Stimulated activated CD8-positive, alpha-beta memory T cell treated with anti-CD3 and anti-CD28 coated beads, Interleukin-7, amount 100 ng/mL, for 24 hours (primary cell): Measurements from ENCODE around the gene LONP2.
"Not testable (repeated sequence)": the region's sequence is repeated elsewhere in the genome, so short reads cannot be mapped to it uniquely, and the experiment has no call there.

Experiments used
- DNase-seq: peaks from one replicate; pipeline ENCODE4 v3.0.0-alpha.2; 2020; ENCODE audit warnings: low read depth

Gene LONP2

DNA sequence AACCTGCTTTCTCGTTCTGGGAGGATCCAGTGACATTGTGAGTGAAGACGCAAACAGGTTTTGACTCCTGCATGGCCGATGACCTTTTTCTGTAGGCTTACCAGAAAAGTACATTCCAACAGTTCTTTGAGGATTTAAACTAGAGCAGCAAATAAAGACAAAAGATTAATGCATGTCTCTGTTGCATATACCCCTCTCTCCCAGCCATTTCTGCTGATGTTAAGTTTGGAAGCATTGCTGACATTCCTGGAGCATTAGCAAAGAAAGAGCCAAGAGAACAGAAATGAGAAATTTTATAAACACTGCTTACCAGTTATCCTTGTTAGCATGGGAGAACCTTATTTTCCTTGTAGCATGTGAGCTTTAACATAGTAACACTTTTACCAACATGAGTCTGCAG is 91.9 kb downstream of the LONP2 start:
- DNase-seq = no peak

DNA sequence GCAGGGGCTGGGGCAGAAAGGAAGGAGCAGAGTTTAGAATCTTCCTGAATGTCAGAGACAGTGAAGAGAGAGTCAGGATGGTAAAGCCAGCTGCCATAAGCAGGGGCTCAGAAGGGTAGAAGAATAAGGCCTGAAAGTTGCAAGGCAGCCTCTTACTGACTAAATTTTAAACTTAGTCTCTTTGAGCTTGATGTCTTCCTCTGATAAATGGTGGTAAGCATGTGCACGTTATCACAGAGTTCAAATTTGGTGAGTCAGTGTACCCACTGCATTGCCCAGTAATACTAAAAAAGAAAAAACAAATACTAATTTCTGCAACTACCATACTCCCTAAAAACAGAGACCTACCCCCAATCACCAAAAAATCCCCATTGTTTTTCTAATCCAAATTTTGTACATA is 96.0 kb downstream of the LONP2 start:
- no peak for DNase-seq

DNA sequence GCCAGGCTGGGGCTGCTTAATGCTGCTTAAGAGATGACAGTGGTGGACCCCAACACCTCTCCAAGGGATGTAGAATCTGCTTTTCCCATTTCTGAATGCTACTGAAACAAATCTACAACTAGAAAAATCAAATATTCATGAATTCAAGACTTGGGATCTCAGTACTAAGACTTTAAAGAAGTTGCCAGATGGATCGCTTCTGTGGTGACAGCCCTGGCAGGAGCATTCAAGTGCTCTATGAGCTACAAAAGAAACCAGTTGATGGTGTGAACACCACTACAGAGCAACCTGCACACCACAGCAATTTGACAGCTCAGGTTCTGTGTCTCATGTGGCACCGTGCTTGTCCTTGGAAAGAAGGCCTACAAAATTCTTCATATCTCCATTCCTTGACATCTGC is 98.5 kb downstream of the LONP2 start:
- DNase-seq = no peak

- no peak for DNase-seq
Measured at GRCh38 chr16:48347191-48347865, 103.2 kb downstream of the LONP2 start.

- no peak for DNase-seq
Measured at GRCh38 chr16:48347980-48348379, 103.9 kb downstream of the LONP2 start.

- DNase-seq = no peak
Measured at GRCh38 chr16:48350736-48351135, 106.6 kb downstream of the LONP2 start.

DNA sequence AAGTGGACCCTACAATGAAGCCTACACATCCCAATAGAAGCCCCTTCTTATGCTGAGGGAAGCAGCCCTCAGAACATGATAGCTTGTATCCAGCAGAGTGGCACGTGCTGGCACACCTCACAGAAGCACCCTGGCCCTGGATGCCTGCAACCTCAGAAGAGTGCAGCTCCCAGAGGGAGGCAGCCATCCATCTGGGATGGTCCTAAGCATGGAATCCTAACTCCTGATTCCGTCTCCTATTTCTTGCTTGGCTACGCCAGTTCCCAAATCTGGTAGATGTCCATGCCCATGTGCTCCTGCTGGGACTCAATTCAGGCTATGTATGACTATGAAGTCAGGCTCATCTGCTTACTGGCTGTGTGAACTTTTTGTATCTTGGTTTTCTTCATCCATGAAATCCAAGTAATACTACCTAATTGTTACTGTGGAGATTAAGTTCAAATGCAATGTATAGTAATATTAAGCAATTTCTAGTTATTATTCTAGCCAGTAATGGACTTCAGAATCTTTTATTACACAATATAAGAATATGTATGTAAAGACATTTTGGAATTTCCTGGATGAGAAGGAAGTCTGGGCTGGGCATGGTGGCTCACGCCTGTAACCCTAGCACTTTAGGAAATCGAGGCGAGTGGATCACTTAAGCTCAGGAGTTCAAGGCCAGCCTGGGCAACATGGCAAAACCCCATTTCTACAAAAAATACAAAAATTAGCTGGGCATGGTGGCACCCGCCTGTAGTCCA is 108.7 kb downstream of the LONP2 start:
- DNase-seq = no peak

DNA sequence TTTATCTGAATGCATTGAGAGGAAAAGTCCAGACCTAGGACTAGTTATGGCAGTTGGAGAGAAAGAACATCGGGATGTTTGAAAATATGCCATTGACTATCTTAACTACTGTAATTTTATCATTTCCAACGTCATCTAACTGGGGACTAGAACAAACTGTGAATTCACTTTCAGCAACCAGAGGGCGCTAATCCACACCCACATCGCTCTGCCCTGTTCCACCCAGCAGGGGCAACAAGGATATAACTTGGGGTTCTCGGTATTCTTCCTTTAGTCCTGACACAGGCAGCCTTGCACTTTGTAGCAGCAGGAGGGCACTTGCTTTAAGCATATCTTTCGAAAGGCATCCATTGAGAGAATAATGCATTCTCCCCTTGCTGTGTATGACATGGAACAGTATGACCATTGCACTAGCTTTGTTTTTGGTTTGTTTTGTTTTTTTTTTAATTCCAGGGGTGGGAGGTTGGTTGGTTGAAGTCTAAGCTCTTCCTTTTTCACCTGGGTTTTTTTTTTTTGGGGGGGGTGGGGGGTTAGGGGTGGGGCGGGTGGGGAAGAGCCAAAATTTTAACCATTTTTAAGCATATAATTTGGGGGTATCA is 109.6 kb downstream of the LONP2 start:
- DNase-seq = peak; percentile 35

GRCh38 chr16:48354385-48354784 is 110.3 kb downstream of the LONP2 start:
- DNase-seq = not testable (repeated sequence)

DNA sequence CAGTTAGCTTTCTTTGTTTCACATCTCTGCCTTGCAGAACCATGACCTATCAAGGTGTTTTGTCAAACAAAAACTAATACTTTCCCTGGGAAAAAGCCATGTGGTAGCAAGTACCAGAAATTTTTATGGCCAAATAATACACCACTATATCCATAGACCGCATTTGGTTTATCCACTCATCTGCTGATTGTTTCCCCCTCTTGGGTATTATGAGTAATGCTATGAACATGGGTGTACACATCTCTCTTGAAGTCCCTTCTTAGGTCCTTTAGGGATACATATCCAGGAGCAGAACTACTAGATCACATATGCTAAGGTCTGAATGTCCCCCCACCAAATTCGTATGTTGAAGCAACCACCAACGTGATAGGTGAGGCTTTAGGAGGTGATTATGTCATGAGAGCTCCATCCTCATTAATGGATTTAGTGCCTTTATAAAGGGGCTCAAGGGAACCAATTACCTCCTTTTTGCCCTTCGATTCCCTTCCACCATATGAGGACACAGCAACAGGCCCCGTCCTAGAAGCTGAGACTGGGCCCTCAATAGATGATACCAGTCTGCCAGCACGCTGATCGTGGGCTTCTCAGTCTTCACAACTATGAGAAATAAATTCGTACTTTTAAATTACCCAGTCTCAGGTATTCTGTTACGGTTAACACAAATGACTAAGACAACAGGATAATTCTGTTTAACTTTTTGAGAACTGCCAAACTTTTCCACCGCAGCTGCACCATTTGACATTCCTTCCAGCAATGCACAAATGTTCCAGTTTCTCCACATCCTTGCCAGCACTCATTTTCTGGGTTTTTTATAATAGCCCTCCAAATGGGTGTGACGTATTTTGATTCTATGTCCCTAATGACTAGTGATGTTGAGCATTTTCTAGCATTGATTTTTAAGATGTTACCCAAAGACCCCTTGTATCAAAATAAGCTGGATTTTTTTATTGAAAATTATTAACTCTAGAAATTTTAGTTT is 111.1 kb downstream of the LONP2 start:
- DNase-seq = no peak

DNA sequence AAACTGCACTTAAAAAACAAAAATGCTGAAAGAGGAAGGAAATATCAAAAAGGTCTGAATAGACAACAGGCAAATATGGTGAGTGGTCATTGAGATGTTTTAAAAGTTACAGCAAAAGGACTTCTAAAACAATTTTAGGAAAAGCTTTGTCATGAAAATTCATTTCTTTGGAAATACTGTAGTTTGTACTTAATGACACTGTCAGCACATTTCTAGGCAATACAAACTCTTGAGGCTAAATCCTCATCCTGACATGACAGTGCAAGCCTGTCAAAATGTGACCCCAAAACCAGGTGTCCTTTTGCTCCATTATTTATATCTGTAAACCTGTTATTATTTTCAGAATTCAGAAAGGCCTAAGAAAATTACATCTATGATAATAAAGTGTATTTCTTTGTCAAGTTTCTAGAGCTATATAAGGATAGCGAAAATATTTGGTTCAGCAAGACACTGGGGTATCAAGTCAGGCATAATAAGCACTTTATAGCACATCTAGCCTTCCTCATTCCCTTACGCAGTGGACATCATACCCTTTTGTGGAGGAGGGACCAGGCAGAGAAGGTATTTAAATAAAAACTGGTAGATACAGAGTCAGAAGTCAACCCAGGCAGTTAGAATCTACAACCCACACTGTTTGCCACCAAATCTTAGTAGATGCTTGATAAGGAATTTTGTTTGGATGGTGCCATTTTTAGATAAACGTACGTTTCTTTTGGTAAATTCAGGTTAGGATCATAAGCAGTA is 112.7 kb downstream of the LONP2 start:
- DNase-seq = no peak

- DNase-seq = no peak
Measured at GRCh38 chr16:48358419-48358818, 114.3 kb downstream of the LONP2 start.

DNA sequence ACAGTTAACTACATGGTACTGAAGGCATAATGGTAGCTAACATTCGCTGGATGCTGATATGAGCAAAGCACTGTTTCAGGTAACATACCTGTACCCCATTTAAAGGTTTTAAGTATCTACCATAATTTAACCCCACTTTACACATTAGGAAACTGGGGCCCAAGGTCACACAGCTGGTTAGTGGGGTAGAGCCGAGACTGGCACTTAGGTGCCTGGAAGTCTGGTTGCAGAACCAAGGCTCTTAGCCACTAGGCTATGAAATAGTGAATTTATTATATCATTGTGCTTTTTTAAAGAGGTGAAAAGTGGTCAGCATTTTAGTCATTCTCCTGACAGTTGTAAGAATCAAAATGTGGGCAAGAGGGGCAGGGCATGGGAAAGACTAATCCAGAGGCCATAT is 115.9 kb downstream of the LONP2 start:
- DNase-seq = no peak

DNA sequence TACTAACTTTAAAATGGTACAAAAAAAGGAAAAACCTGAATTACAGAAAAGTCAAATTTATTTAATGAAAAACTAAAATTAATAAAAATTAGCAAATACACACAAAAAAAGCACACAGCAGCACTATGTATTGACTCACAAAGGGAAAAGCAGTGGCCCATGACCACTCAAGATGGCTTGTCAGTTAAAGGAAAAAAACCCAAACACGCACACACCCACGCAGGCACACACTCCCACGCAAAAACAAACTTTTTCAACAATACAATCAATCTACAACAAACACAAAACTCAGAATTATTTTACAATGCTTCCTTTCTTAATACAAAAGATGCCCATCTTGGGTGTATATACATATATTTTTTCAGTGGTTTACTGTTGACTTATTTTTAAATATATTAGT is 116.9 kb downstream of the LONP2 start:
- no peak for DNase-seq

GRCh38 chr16:48361540-48362144 is 117.5 kb downstream of the LONP2 start:
- no peak for DNase-seq

- no peak for DNase-seq
Measured at GRCh38 chr16:48365025-48365600, 121.0 kb downstream of the LONP2 start.

DNA sequence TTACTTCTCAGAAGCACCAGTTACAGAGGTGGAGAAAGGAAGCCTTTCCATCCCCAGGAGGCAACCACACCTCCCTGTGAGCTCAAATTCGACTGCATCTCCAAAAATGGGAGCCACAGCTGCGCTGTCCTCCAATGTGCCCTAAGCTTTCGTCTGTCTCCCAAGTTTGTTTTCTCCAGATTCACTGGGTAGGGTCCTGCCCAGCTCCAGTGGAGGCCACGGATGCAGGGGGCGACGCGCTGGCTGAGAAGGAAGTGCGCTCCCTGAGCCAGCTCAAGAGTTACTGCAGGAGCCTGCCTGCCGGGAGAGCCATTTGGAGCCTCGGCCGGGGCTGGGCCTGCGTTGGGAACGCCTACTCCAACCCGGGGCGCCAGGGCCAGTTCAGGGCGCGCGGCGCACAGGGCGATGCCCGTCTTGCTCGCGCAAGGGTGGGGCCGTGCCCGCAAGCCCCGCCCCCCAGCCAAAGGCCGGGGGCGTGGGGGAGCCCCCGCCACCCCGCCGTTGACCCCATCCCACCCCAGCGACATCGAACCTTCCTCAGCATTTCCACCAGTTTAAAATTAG is 121.6 kb downstream of the LONP2 start:
- DNase-seq = peak; percentile 55

DNA sequence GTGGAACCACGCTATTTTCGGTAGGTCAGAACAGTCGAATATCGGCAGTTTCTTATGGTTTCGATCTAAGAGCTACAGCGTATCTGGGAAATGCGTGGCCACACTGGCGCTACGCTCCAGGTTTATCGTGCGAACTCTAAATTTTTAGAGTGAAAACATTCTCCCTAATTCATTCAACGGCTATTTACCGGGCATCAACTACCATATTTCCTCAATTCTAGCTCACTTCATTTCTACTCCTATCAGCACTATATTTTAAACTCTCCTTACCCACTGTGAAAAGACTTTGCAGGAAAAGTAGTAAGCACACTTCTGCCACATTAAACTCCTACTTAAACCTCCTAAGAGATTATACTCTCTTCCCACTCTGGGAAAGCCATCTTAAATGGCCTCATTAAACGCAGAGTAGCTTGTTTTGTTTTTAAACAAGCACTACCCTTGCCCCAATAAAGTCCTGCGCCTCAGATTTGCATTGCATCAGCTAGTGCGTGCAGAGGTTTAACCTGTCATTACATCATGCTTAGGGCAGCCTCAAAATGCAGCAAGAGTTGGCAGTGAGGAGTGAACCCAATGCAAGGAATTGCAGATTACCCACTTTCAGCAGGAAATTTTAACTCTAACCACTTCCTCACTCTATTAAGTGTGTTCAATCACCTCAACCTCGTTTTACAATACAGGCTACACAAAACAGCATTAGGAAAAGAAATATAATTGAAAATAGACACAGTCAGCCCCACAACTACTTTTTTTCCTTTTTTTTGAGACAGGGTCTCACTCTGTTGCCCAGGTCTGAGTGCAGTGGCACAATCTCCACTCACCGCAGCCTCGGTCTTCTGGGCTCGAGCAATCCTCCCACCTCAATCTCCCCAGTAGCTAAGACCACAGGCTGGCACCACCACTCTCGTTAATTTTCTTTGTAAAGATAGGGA is 122.3 kb downstream of the LONP2 start:
- no peak for DNase-seq

DNA sequence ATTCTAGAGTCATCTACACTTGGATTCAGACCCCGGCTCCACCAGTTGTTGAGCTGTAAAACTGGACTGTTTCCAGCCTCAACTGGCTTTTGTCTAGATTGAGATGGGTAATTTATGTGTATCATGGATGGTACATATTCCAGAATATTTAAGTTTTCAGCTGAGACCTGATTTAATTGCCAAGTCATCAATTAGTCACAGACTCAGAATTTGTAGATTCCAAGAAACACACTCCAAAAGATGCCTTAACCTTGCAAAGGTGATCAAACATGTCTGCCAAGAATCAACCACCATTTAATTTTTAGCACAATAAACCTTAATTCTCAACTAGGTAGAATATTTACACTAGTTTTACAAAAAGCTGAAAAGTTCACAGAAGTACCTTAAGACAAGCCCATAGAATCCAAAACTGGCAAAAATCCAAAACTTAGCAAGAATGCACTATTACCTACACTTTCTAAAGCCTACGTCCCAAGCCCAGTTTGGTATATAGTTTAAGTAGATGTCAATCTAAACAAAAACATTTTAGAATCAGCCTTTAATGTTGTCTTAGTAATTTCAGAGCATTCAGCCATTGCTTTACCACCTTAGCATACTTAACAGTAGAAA is 123.4 kb downstream of the LONP2 start:
- DNase-seq = no peak
